Measurements from ENCODE around the gene RNF19B. TPM values are rescaled to one million over a fixed set of nuclear protein-coding genes. Genes with fewer than 3 reads are reported as not detected.

The RNF19B gene
- total and polyA plus RNA-seq, 12 donors, result 4.7 to 36.5 (median 23.0) TPM

DNA sequence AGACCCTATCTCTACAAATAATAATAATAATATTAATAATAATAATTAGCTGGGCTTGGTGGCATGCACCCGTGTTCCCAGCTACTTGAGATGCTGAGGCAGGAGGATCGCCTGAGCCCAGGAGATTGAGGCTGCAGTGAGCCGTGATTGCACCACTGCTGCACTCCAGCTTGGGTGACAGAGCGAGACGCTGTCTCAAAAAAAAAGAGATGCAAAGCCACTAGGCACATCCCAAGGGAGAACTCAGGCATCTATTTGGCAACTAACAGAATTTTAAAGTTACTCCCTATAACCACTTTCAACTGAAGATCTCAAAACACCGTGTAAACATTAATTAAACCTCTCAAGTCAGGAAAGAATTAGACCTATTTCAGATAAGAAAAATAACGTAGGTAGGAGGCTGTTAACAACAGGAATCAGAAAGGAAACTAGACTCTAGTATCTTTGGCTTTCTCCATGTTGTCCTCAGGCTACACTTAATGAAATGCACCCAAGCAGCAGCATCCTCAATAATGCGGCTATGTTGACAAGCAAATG lies 3.7 kb downstream of the RNF19B start:
- H3K27ac ChIP-seq, result no peak overlapping the region
- 75 to 80% (median 77%) methylated on average over 8 of the region's 8 CpGs for WGBS, 4 donors
- intact Hi-C loops (cut with DNase I), result no loop called here

DNA sequence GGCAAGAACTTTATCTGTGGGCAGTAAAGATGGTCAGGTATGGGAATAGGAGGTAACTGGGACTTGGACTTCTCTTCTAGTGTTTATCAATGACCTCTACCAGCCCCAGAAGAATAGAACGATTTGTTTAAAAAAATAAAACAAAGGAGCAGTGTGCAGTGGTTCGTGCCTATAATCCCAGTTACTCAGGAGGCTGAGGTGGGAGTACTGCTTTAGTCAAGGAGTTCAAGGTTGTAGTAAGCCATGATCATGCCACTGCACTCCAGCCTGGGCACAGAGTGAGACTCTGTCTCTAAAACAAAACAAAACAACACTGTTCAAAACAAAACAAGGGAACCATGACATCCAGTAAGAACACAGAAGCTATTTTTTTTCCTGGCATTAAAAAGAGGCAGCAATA lies 4.3 kb downstream of the RNF19B start:
- intact Hi-C loops (cut with DNase I), result no loop called here
- H3K27ac ChIP-seq, result no peak overlapping the region
- H3K4me1 ChIP-seq (replicated peaks in 1 of 2), result peaks cover 15 to 36% of the 10 kb centered on the region in 2 donors
- no peak overlapping the region for H3K4me3 ChIP-seq
- no peaks in the 10 kb centered on the region for H3K27me3 ChIP-seq
- H3K9me3 ChIP-seq (replicated peaks in 1 of 3), result no peaks in the 10 kb centered on the region
- no peak for DNase-seq
- no peaks in the 10 kb centered on the region for H3K36me3 ChIP-seq (replicated peaks in 1 of 2)
- WGBS, 4 donors, result 24 to 47% (median 29%) methylated on average over 2 of the region's 2 CpGs
- no peak for TF ChIP-seq POLR2A (IDR thresholded peaks at IDR 0.05)
- TF ChIP-seq, protein P1, sequence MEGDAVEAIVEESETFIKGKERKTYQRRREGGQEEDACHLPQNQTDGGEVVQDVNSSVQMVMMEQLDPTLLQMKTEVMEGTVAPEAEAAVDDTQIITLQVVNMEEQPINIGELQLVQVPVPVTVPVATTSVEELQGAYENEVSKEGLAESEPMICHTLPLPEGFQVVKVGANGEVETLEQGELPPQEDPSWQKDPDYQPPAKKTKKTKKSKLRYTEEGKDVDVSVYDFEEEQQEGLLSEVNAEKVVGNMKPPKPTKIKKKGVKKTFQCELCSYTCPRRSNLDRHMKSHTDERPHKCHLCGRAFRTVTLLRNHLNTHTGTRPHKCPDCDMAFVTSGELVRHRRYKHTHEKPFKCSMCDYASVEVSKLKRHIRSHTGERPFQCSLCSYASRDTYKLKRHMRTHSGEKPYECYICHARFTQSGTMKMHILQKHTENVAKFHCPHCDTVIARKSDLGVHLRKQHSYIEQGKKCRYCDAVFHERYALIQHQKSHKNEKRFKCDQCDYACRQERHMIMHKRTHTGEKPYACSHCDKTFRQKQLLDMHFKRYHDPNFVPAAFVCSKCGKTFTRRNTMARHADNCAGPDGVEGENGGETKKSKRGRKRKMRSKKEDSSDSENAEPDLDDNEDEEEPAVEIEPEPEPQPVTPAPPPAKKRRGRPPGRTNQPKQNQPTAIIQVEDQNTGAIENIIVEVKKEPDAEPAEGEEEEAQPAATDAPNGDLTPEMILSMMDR (IDR thresholded peaks at IDR 0.05), result no peak

More for the DNA sequence above, 3.7 kb downstream of the RNF19B start:
- DNase-seq, result no peak
- Histone ChIP-seq H3K9me3 (replicated peaks in 1 of 3) (no peaks in the 10 kb centered on the region), H3K4me3 (no peak overlapping the region), H3K27me3 (no peaks in the 10 kb centered on the region), H3K36me3 (replicated peaks in 1 of 2) (no peaks in the 10 kb centered on the region), H3K4me1 (replicated peaks in 1 of 2) (peaks cover 15 to 38% of the 10 kb centered on the region in 2 donors)
- TF ChIP-seq POLR2A (IDR thresholded peaks at IDR 0.05), result no peak
- TF ChIP-seq, protein P1 (IDR thresholded peaks at IDR 0.05), result no peak

DNA sequence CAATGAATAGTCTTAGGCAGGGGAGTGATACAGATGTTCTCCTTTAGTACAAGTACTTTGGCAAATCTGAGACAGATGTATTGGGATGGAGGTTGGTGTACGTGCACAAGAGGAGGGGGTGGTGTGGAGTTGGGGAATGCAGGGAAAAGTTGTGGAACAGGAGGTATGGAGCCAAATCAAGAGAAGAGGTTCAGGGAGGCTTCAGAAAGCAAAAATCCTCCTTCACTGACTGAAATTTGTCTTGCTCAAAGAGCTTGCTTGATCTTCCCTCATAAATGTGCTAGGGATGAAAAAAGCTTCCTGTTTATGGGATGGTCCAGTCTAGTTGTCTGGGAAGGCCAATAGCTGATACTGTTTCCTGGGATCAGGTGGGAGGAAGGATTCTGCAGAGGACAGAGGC lies 5.8 kb downstream of the RNF19B start:
- no peak for DNase-seq
- Histone ChIP-seq H3K4me1 (replicated peaks in 1 of 2) (peaks cover 11 to 33% of the 10 kb centered on the region in 2 donors), H3K9me3 (replicated peaks in 1 of 3) (no peaks in the 10 kb centered on the region), H3K36me3 (replicated peaks in 1 of 2) (no peaks in the 10 kb centered on the region), H3K27me3 (no peaks in the 10 kb centered on the region), H3K4me3 (no peak overlapping the region), H3K27ac (no peak overlapping the region)
- no peak for TF ChIP-seq POLR2A (IDR thresholded peaks at IDR 0.05)
- TF ChIP-seq, protein P1 (IDR thresholded peaks at IDR 0.05), result no peak
- intact Hi-C loops (cut with DNase I), result no loop called here
- WGBS, 4 donors, result 95 to 100% (median 99%) methylated on average over 1 of the region's 1 CpG

DNA sequence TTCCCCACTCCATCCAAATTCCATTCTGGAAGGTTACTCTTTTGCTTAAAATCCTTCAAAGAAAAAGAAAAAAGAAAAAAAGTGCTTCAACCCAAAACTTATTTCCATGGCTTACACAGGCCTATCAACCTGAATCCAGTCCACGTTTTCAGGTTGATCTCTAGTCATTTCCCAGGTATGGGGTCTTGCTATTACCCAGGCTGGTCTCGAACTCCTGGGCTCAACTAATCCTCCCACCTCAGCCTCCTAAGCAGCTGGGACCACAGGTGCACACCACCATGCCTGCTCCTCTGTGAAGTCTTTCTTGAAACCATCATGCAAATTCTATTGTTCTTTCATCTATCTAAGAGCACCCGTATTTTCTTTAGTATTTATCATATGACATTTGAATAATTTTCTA lies 7.6 kb downstream of the RNF19B start:
- peaks cover 3 to 28% of the 10 kb centered on the region in 2 donors for H3K4me1 ChIP-seq (replicated peaks in 1 of 2)
- no peak for TF ChIP-seq POLR2A (IDR thresholded peaks at IDR 0.05)
- TF ChIP-seq, protein P1 (IDR thresholded peaks at IDR 0.05), result no peak
- intact Hi-C loops (cut with DNase I), result no loop called here
- H3K9me3 ChIP-seq (replicated peaks in 1 of 3), result no peaks in the 10 kb centered on the region
- H3K27me3 ChIP-seq, result no peaks in the 10 kb centered on the region
- DNase-seq, result no peak
- H3K27ac ChIP-seq, result no peak overlapping the region
- H3K36me3 ChIP-seq (replicated peaks in 1 of 2), result no peaks in the 10 kb centered on the region
- no peak overlapping the region for H3K4me3 ChIP-seq
- 91 to 96% (median 94%) methylated on average over 3 of the region's 3 CpGs for WGBS, 4 donors
